ENCODE data around the gene CAPZB.

DNA sequence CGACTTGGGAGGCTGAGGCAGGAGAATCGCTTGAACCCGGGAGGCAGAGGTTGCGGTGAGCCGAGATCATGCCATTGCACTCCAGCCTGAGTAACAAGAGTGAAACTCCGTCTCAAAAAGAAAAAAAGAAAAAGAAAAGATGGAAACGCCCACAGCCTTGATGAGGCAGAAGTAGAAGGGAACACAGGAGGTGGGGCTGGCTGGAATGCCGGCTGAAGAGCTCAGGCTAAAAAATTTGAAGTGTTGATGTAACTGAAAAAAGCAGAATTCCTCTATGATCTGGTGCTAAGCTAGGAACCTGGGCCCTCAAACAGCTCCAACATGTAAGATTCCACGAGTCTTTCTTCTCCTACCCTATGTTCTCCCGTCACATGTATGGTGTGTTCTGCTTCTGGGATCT, 119.6 kb downstream of the CAPZB start:
- TF ChIP-seq, protein P1, sequence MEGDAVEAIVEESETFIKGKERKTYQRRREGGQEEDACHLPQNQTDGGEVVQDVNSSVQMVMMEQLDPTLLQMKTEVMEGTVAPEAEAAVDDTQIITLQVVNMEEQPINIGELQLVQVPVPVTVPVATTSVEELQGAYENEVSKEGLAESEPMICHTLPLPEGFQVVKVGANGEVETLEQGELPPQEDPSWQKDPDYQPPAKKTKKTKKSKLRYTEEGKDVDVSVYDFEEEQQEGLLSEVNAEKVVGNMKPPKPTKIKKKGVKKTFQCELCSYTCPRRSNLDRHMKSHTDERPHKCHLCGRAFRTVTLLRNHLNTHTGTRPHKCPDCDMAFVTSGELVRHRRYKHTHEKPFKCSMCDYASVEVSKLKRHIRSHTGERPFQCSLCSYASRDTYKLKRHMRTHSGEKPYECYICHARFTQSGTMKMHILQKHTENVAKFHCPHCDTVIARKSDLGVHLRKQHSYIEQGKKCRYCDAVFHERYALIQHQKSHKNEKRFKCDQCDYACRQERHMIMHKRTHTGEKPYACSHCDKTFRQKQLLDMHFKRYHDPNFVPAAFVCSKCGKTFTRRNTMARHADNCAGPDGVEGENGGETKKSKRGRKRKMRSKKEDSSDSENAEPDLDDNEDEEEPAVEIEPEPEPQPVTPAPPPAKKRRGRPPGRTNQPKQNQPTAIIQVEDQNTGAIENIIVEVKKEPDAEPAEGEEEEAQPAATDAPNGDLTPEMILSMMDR (IDR thresholded peaks at IDR 0.05; ENCODE audit: low read length): no peak
- no peak for TF ChIP-seq EZH2phosphoT487 (IDR thresholded peaks at IDR 0.05; ENCODE audit: low read length)
- TF ChIP-seq EZH2 (optimal IDR thresholded peaks at IDR 0.05; ENCODE audit: low read depth, low read length): no peak
